ENCODE data around the gene IL9.

Gene IL9

DNA sequence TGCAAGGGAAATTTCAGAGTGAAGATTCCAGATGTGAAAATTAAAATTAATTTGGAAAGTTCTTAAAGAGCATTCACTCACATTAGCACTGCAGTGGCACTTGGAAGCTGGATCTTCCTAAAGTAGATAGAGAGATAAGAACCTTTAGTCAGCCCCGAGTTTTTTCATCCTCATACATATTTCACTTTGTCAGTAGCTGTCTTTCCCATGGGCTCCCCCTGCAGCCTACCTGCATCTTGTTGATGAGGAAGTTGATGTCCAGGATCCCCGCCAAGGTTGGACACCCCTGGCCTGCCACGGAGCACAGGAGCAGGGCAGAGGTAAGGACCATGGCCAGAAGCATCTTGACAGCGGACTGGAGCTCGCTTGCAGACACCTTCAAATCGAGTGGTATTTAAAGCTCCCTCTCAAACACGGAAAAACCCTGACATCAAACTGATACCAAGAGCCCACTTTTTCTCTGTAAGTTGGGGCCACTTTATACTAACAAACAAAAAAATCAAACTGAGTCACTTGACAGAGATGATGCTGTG, at the start of gene IL9:
Gene IL9 (minus strand): TSS at position 368 of the 533 bp plus-strand sequence. CDS start 25 bp downstream, at position 343.
- DNase-seq: no peak

DNA sequence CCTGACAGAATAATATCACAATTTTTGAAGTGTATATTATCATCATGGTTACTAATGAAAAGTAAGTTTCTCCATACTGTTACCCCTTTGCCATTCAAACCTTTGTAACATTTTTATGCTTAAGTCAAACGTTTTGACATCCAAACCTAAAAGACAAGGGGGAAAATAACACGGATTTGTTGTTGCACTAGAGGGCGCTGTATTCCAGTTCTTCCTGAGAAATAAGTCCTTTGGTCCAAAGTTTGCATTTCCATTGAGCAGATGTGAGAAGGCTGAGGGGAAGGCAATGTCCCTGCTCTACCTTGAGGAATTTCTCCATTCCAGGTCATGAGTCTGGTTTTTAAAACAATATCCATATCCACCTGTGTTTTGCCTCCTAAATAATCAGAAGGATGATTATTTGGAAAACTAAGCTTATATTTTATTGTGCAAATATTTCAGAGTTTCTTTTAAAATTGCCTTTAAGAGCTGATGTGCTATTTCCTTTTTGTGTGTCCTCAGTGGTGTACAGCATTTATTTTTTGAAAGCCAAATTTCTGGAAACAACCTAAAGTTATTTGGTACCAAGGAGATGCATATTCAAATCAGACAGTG, 49.4 kb upstream of the IL9 start:
- peak; percentile 56 for DNase-seq

DNA sequence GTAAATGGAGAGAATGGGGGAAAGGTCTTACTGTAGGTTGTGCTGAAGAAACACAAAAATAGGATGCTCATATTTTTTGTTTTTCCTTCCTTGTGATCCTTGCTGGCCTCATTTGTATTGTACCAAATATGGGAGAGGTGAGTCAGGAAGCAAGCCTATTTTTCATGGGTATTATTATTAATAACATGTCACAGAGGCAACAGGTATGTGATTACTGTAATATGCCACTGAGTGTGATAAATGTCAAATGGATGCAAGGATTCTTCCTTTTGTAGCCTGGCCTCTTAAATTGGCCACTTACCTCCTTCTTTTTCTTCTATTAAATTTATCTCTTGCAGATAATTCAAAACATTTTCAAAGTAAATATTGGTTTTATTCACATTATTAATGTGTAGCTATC, 48.9 kb upstream of the IL9 start:
- DNase-seq: no peak

DNA sequence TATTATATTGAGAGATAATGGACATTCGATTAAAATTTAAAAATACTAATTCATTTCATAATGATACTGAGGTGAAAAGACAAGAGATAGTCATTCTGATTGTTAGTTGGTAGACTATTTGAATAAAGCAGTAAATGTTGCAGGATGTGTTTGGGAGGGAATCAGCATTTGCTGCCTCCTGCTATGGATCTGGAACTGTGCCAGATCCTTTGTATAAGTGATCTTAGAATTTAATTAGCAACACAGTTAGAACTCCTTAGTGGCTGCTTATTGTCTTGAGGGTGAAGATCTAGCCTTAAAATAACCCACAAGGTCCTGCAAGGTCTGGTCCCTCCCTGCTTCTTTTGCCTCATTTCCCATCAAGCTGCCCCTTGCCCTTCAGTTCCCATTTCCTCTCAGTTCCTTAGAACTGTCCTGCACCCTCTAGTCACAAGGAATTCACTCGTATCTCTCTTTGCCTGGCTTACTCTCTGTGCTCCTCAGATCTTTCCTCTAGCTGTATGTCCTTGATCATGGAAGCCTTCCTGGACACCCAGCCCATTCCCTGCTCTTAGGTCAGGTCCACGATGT, 46.6 kb upstream of the IL9 start:
- DNase-seq: no peak

DNA sequence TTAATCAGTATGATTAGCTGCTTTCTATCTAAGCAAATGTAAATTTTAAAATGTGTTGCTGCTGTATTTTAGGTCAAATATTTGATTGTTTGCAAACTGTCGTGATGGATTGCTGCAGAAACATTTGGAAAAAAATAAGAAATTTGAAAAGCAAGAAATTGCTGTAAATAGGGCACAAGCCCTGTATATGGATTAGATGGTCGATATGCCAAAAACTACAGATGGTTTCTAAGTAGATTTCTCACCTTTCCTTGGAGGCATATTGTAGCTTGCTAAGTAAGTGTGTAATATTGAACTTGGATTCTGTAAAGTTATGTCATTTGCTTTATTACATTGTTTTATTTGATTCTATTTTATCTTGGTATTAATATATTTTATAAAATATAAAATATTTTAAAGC, 46.1 kb upstream of the IL9 start:
- DNase-seq: no peak

DNA sequence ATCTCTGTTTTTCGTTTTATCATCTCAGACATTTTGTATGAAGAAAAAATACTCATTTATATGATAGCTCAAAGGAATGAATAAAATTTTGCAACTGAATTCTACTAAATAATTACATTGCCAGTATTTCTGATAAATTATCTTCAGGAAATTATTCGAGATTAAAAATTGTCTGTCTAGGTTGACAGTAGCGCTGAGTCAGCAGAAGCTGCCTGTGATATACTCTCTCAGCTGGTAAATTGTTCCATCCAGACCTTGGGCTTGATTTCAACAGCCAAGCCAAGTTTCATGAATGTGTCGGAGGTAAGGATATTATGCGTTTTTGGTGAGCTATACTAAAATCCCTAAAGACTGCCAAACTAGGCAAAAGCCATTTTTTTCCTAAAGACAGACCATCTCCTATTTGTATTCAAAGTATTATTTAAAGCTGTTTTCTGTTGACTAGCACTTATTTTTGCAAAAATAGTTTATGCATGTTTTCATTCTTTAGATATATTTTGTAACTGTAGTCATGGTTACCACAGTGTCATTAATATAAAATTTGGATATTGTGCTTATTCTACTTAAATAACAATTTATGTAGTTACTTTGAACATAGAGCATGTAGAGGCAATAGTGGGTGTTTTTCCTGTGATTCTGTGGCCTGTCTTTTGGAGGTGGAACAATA, 41.7 kb upstream of the IL9 start:
- DNase-seq: no peak

DNA sequence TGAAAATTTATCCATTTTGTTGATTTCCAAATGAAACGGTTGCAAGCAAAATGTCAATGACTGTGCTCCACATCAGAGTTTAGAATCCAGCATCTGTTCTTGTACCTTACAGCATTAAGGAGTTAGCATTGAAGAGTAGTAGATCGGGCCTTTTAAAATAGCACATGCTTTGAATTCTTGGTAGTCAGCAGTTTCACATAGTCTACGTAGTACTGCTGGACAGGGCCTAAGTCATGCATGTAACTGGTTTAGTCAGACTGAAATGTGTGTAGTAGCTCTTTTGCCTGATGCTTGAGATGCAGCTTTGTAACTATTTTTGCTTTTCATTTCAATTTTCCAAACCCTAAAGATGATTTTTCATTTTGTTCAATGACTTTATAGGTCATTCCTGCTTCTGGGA, 39.3 kb upstream of the IL9 start:
- DNase-seq: no peak

DNA sequence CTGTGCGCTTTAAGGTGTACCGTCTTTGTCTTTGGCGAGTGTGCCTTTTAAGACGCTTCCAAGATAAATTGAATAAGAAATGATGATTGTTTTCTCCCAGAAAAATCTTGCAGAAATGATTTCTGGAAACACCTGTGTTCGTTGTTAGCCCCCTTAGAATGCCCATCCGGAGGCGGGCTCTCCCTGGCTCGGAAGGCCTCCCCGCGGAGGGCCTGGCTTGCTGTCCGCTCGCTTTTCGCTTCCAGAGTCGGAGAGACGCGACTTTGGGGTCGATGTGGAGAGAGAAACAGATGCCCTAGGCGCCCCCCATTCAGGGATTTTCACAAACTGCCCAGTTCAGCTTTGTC, 35.3 kb upstream of the IL9 start:
- DNase-seq: no peak

DNA sequence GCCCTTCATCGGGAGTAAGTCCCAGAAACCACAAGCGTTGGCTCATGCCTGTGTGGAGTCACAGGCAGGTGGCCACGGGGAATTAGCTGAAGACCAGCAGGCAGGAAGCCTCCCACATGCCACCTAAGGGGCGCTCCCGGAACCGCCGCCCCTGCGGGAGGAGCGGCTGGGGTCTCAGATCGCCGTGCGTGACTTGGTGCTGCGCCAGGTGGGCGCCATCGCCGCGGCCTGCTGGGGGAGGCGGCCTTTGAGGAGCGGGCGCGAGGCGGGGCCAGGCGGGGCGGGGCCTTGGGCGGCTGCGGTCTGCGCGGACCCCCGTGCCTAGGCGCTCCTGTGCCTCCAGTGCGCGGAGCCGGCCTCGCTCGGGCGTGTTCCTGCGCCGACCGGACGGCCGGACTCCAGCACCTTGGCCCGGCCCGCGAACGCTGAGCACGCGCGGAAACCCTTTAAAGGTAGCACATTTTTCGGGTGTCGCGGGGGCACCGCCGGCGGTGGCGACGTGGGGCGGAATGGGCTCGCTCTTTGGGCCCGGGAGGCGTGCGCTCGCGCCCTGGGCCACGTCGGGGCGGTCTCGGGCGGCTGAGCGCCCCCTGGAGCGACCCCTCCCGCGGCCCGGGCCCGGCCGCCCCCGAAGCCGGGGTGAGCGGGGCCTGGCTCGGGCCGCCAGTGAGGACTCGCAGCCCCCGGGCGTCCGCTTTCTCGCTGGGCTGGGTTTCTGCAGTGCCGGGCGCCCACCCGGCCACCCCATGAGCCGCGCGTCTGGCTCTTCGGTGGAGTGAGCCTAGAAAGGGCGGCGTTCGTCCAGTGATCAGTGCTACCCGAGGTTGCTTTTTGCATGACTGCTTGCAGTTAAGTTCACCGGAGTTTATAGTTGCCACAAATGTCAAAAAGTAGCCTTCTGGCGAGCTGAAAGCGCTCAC, 34.6 kb upstream of the IL9 start:
- DNase-seq: no peak

DNA sequence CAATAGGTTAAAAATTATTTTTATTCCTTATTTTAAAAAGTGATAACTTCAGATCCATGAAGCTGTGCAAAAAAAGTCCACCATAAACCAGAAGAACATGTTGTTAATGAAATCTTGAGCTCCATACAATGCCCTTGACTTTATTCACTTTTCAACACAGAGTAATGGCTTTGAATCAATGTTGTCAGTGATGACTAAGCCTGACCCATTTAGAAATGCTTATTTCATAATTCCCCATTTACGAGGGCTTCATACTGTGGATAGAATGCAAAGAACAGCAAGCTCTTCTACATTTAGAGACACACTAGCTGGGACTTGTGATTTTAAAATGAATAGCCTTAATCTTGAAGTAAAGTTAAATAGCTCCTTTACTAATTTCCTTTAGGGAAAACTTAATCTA, 25.7 kb upstream of the IL9 start:
- DNase-seq: peak; percentile 14

DNA sequence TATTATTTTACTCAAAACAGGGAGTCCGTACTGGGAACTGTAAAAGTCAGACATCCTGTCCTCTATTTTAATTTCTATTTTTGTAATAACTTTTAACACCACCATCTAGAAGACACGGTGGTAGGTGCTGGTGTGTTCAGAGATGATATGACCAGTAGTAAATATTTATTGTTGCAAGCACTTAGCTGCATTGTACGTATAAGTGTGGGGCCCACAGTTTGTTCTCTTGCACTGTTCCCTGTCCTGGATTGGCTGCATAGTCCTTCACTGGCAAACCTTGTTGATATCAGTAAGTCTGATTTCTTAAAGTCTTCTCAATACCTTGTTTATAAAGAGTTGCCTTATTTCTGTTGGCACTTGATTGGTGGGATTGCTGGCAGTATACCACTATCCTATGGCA, 24.6 kb upstream of the IL9 start:
- no peak for DNase-seq

DNA sequence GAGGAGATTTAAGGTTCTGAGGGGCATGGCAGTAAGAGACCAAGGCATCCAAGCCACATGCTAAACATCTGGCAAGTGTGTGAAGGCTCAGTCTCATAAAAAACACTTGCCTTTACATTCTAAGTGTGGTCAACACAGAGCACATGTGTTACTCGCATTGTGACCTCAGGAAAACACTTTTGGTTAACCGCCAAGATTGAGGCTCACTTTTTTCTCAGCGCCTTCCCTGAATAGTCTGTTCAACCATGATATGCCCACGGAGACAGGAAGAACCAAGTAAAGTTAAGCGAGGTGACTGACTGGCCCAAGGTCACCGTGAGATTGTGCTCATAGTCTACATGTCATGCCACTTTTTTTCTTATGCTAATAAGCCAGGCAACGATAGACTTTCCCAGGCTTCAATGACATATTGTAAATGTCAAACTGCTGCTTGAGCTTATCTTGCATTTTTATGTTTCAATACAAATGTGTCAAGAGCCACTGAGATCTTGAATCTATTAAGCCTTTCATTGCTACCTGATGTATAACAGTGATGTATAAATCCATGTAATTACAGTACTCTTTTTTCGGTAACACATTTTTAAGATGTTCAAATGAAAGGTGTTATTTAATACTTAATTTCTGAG, 21.1 kb upstream of the IL9 start:
- no peak for DNase-seq

DNA sequence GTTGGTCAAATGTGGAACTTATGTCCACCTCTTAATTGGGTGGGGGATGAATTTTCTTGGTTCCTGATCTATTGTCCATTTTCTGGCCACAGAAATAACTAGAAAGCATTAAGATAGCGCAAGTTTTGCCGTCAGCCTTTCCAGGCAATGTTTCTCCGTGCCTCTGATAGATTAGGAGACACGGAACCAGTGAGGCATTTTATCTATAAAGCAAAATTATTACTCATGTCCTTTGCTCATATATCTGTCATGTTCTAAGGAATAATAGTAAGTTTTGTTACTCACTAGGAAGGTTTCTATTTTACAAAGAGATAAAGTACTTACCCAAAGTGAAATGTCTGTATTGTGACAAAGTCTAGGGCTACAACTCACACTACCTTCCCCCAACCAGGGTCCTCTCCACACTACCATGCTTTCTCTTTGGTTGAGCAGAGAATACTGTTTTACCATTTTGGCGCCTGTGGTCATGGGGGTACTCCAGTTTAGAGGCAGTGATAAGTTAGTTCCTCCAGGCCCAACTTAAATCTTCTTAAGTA, 19.9 kb upstream of the IL9 start:
- DNase-seq: no peak

DNA sequence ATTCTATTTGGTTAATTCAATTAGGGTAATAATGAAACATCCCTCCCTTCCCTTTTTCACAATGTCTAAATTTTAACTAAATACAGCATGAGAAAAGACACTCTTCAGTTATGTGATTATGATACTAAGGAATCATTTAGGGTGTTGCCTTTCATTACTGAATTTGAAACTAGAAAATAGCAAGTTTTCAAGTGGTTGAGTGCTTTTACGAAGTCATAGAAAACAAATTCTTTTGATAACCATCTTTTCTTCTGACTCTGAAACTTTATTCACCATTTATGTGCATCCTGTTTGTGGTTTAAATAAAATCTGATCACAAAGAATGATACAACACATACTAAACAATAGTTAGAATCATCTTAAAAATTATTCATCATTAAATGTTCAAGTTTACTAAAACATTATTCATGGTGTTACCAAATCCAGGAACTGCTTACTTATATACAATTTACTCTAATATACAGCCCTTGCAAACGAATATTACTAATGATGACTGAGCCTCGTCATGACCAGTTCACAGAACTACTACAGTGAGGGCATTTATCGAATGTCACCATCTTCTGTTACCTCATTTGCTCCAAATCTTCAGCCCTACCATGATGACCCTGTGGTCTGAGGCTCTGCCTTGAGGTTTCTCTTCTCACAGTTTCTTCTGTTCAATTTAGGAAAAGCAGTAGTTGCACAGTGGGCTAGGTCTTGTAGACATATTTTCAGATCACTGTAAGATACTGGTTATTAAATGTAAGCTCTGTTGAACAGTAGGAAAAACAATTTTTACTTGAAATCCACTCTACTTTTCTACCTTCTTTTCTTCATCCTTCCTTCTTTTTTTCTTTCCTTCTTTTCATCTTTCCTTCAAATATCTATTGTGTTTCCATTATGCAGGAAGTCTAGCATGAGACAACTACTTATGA, 18.3 kb upstream of the IL9 start:
- DNase-seq: no peak

DNA sequence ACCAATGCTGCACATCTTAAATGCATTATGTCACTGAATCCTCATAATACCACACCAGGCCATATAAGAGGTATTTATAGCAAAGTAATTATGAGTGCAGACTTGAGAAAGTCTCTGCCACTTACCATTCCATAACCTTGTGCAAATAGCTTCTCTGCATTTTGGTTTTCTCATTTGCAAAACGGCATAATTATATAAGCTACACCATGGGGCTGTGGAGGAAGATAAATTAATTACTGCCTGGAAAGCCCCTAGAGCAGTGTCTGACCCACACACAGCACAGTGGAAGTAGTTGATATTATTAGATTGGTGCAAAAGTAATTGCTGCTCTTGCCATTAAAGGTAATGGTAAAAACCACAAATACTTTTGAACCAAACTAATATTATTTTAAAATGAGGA, 9.5 kb upstream of the IL9 start:
- no peak for DNase-seq

DNA sequence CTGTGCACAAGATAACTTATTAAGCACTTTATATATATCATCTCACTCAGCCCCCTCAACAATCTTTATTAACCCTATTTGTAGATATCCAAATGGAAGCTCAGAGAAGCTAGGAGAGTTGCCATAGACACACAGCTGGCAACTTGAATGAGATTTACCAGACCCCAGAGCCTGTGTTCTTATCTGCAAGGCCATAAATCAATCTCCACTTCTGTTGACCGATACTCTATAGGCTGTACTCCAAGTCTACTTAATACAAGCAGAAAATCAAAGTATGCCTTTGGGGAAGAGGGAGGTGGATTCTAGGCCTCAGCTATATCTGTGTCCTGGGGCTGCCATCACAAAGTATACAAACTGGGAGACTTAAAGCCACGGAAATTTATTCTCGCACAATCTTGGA, 6.0 kb upstream of the IL9 start:
- DNase-seq: no peak

DNA sequence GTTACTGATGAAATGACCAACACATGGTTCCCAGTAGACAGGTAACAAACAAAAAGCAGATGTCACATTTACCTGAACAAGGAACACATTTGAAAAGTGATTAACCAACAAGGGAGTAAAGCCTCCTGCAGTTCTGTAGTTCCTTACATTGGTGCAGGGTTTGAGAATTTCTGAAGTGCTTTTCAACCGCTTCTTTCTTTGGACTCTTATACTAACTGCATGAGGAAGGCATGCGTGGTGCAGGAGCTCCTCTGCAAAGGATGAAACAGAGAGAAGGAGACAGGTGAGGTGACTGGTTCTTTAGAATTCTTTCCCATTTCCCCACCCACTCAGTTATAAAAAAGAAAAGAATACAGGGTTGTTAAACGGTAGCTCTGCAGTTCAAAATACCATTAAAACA, 4.6 kb upstream of the IL9 start:
- no peak for DNase-seq

DNA sequence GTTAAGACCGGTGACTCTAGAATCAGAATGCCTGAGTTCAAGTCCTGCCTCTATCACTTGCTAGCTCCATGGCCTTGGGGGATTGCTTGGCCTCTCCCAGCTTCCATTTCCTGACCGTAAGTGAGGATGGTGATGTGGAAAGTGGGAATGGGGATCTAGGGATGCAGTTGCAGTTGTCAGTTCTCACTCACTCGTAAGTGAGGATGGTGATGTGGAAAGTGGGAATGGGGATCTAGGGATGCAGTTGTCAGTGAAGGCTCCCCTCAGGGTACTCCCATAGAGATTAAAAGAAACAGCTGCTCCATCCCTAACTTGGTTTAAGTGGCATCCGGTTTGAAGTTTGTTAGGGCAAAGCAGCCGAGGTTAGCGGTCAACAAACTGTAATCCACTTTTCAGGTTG, 3.0 kb upstream of the IL9 start:
- no peak for DNase-seq

DNA sequence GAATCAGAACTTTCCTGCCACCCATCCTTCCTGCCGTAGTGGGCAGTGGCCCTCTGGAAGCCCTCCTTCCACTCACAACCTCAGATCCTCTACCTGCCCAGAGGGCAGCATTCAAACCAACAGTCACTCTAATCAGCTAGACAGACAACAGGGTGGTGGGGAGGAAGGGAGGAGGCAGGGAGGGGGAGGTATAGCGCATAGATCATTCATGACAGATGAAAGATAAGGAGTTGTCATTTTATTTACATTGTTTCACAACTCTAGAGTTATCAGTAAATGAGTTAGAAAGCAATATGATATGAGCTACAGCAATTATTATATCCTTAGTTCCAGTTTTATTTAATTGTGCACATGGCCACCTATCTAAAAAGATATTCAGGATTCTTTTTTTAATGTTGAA, 852 bp downstream of the IL9 start:
- DNase-seq: no peak

DNA sequence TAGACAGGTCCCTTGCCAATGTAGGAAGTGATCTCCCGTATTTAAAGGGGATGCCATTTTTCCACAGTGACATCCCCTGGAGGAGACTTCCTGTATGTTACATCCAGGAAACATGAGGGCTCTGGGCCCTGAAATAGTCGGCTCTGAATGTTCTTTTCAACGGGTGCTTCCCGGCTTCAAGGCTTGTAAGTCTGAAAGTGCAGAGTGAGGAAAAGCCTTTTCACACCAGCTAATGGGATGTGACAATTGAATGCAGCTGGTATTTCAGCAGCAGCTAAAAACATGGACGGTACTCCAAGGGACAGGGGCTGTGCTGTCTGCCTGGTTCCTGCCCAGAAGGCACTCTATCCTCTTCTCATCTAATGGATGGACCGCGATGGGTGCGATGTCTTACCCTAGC, 1.4 kb downstream of the IL9 start:
- no peak for DNase-seq

DNA sequence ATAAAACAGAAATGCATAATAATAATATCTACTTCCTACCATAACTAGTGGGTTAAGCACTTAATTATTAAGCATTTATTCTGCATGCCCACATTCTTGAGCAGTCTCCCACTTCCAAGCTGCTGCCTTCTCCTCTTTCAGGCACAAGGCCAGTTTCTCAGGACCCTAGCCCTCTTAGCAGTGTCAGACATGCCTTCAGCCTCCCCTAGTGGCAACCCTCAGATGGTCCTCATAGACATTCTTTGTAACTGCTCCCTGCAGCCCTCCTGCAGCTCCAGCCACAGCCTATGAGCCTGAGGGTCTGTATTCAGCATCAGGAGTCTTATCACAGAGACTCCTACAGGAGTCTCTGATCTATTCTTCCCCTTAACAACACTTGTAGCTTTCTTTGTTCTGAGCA, 3.9 kb downstream of the IL9 start:
- DNase-seq: no peak

DNA sequence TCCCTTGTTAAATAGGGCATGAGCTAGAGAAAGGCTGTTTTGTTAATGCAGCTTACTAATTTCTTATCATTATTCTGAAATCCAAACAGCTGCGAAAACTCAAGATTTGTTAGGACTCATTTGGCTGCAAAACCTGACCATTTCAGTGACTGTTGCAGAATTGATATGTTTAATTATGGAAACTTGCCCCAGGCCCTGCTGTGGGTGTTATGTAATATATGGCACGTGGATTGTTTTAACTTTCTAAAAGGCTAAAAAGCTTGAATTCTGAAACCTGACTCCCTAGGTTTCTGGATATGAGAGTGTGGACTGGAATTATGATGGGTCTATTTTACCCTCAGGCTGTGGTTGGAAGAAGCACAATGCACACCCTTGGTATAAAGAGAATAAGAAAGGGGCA, 4.4 kb downstream of the IL9 start:
- peak; percentile 2 for DNase-seq
